IPS-18c (cell line): Measurements from ENCODE around the gene PHF20.
"Not testable (repeated sequence)": the region's sequence is repeated elsewhere in the genome, so short reads cannot be mapped to it uniquely, and the experiment has no call there.

Experiments
- H3K4me3 ChIP-seq: 2 replicates; pipeline ENCODE4 v1.7.0; 2013; ENCODE audit warnings: low read depth, mild to moderate bottlenecking, low read length, moderate library complexity; ENCODE audit not compliant: insufficient read depth
- H3K9me3 ChIP-seq: one replicate; pipeline ENCODE4 v1.6.1; 2013; ENCODE audit warnings: mild to moderate bottlenecking, low read length, moderate library complexity; ENCODE audit not compliant: control insufficient read depth, insufficient read depth

Gene PHF20

DNA sequence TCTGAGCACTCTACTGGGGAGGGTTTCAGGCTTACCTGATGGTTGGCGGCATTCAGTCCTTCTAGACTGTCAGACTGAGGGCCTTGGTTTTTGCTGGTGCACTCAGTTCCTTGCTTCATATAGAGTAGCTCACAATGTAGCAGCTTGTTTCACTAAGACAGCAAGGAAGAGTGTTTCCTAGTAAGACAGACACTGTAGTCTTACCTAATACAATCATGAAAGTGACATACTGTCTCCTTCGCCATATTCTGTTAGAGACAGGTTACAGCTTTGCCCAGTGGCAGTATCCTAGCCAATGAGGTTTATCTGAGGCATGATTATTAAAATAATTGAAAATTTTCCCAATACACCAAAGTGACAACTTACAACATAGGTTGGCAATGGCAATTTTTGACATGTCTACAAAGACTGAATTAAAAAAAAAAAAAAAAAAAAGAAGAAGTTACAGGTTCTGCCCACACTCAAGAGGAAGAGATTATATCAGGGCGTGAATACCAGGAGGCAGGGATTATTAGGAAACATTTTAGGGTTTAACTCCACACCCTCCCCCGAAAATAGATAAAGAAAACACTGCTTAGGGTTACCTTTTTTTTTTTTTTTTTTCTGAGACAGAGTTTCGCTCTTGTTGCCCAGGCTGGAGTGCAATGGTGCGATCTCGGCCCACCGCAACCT is 115.7 kb downstream of the PHF20 start:
- Histone ChIP-seq H3K4me3 (no peak overlapping the region), H3K9me3 (no peaks in the 10 kb centered on the region)

GRCh38 chr20:35888657-35889056 is 116.8 kb downstream of the PHF20 start:
- no peaks in the 10 kb centered on the region for H3K9me3 ChIP-seq

GRCh38 chr20:35891375-35891774 is 119.6 kb downstream of the PHF20 start:
- Histone ChIP-seq H3K9me3 (no peaks in the 10 kb centered on the region), H3K4me3 (no peak overlapping the region)

More at GRCh38 chr20:35888657-35889056, 116.8 kb downstream of the PHF20 start:
- H3K4me3 ChIP-seq: no peak overlapping the region

DNA sequence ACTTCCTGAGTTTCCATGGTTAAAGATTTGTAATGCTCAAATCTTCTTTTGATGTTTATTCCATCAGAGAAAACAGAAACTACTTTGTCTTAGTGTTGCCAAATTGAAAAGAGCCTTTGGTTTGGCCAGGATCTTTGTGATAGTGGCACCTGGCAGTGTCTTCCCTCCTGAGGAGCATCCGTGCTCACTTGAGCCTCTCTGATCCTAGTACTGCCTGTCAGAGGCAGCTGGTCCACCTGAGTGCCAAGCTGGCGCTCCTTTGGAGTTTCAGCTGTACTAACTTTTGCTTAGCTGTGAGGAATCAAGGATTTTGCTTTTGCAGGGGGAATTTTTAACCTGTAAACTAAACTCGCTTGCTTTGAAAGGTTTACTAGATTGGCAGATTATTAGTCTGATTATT is 121.1 kb downstream of the PHF20 start:
- H3K9me3 ChIP-seq: no peaks in the 10 kb centered on the region
- no peak overlapping the region for H3K4me3 ChIP-seq

DNA sequence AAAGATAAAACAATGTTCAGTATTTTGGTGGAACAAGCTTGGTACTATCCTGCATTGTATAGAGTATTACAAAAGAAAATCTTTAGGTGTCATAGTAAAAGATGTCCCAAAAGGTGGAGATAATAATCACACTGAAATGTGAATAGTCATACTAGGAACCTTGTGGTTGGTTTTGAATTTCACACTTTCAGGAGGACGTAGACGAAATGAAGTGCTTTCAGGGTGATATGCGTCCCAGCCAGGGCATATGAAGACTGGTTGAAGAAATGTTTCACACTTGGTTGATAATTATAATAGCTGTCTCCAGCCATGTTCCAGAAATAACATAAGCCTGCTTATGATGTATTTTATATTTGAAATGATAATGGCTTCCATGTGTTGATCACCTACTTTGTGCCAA is 122.1 kb downstream of the PHF20 start:
- Histone ChIP-seq H3K9me3 (no peaks in the 10 kb centered on the region), H3K4me3 (no peak overlapping the region)

GRCh38 chr20:35895516-35895915 is 123.7 kb downstream of the PHF20 start:
- H3K4me3 ChIP-seq, H3K9me3 ChIP-seq: not testable (repeated sequence)

GRCh38 chr20:35899064-35899463 is 127.2 kb downstream of the PHF20 start:
- Histone ChIP-seq H3K9me3 (no peaks in the 10 kb centered on the region), H3K4me3 (no peak overlapping the region)

- H3K9me3 ChIP-seq, H3K4me3 ChIP-seq: not testable (repeated sequence)
Observed at GRCh38 chr20:35901230-35901629, 129.4 kb downstream of the PHF20 start.

DNA sequence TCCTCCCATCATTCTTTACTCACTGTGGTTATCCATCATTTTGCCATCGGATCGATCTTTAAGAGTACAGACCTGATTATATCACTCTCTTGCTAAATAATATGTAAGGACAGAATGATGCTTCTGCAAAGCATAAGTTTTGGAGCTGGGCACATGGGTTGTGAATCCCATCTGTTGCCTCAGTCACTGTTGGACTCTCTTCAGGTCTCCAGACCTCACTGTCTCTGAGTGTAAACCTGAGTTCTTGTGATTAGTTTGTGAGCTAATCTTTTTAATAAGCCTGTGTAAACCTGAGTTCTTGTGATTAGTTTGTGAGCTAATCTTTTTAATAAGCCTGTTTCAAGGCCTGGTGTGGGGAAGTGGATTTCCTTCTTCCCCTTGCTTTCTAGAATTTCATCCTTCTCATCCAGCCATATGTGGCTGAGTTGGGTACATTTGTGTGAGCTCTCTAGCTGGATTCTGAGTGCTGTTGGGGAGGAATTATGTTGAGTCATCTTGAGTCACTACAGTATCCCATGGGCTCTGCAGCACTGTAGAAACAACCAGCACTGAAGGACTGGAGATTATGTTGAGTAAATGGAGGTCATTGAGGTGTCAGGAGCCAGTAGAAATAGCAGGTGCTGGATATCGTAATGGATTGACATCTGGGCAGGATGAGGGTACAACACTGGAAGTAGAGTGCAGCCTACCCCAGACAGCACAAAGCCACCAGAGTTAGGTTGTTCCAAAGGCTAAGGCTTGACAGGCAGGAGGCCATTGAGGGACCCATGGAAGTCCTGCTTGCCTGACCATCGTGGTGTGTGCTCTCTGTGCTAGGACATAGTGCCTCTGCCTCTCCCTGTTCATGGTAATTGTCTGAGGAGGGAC is 130.1 kb downstream of the PHF20 start:
- Histone ChIP-seq H3K4me3 (no peak overlapping the region), H3K9me3 (no peaks in the 10 kb centered on the region)

GRCh38 chr20:35902545-35902941 is 130.7 kb downstream of the PHF20 start:
- Histone ChIP-seq H3K9me3 (no peaks in the 10 kb centered on the region), H3K4me3 (no peak overlapping the region)

- H3K4me3 ChIP-seq: no peak overlapping the region
Observed at GRCh38 chr20:35903843-35904242, 132.0 kb downstream of the PHF20 start.

GRCh38 chr20:35904982-35905663 is 133.3 kb downstream of the PHF20 start:
- Histone ChIP-seq H3K9me3 (no peaks in the 10 kb centered on the region), H3K4me3 (no peak overlapping the region)

More at GRCh38 chr20:35903843-35904242, 132.0 kb downstream of the PHF20 start:
- H3K9me3 ChIP-seq: no peaks in the 10 kb centered on the region

- no peaks in the 10 kb centered on the region for H3K9me3 ChIP-seq
- no peak overlapping the region for H3K4me3 ChIP-seq
Observed at GRCh38 chr20:35907017-35907701, 135.3 kb downstream of the PHF20 start.

DNA sequence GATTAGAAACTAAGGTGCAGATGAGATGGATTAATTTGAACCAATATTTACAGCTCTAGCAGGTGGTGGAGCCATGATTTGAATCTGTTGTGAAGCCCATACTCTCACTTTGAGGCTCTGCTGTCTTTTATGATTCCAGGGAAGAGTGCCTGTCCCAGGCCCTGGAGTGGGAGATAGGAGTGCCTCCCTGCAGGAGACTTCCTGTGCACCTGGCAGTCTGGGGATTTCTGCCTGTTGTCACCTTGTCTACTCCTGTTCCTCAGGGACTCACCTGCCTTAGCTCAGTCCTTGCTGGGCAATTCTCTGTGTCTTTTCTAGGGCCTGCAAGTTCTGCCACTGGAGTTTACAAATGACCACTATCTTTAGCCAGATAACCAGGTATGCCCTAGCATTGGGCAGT is 136.2 kb downstream of the PHF20 start:
- H3K4me3 ChIP-seq: no peak overlapping the region
- no peaks in the 10 kb centered on the region for H3K9me3 ChIP-seq

DNA sequence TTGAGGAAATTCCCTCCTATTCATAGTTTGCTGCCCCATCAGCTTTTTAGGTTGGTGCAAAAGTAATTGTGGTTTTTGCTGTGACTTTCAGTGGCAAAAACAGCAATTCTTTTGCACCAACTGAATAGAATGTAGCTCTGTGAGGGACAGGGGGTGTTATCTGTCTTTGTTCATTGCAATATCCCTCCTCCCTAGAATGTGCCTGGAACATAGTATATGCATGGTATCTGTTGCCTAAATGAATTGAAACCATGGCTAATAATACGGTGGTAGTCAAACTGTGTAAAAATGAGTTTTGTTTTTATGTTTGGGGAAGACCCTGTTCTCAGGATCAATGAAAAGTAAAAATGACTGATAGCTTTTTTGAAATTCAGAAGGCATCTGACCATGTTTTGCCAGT is 137.4 kb downstream of the PHF20 start:
- H3K4me3 ChIP-seq: no peak overlapping the region
- no peaks in the 10 kb centered on the region for H3K9me3 ChIP-seq

DNA sequence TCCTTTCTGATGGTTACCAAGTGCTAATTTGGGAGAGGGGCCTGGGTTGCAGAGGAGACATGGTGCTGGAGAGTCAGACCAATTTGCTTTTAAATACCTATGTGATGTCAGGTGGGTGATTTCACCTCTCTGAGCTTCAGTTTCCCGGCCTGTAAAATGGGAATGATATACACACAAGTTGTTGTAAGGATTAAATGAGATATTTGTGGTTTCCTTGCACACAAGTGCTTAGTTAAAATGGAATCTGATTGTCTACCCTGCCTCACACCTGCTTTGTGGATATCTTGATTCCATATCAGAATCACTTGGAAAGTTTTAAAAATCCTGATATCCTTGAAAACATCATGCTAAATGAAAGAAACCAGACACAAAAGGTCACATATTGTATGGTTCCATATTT is 138.0 kb downstream of the PHF20 start:
- no peaks in the 10 kb centered on the region for H3K9me3 ChIP-seq

GRCh38 chr20:35910254-35910653 is 138.4 kb downstream of the PHF20 start:
- Histone ChIP-seq H3K4me3 (no peak overlapping the region), H3K9me3 (no peaks in the 10 kb centered on the region)

More for the DNA sequence above, 138.0 kb downstream of the PHF20 start:
- H3K4me3 ChIP-seq: no peak overlapping the region
